Activated CD4-positive, alpha-beta T cell treated with anti-CD3 and anti-CD28 coated beads for 4 hours (primary cell): ENCODE data around the gene MCAT.
A peak's percentile ranks its signal among the peaks of the same experiment; 100 is the strongest.

Source experiments
- DNase-seq, 2 donors: peaks; one replicate each; pipeline ENCODE4 v3.0.0-alpha.2; 2020

Gene MCAT, protein sequence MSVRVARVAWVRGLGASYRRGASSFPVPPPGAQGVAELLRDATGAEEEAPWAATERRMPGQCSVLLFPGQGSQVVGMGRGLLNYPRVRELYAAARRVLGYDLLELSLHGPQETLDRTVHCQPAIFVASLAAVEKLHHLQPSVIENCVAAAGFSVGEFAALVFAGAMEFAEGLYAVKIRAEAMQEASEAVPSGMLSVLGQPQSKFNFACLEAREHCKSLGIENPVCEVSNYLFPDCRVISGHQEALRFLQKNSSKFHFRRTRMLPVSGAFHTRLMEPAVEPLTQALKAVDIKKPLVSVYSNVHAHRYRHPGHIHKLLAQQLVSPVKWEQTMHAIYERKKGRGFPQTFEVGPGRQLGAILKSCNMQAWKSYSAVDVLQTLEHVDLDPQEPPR

DNA sequence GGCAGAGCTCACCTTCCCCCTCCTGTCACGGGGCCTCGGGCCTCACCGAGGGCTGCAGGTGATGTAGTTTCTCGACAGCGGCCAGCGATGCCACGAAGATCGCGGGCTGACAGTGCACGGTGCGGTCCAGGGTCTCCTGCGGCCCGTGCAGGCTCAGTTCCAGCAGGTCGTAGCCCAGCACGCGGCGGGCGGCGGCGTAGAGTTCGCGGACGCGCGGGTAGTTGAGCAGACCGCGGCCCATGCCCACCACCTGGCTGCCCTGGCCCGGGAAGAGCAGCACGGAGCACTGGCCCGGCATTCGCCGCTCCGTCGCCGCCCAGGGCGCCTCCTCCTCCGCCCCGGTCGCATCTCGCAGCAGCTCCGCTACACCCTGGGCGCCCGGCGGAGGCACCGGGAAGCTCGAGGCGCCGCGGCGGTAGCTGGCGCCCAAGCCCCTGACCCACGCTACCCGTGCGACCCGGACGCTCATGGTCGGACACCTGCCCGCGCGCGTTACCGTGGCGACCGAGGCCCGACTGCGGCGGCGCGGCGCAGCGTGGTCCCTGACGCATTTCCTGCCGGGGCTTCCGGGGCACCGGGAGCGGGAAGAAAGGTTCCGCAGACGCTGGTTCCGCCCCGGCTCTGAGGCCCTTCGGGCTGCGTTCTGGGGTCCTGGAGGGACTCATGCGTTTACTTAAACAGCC, at the start of gene MCAT:
MCAT (minus strand) TSS at position 519 of the 683 bp plus-strand sequence; CDS start at position 469, 50 bp downstream.
- peak; percentile 73 to 77 for DNase-seq

DNA sequence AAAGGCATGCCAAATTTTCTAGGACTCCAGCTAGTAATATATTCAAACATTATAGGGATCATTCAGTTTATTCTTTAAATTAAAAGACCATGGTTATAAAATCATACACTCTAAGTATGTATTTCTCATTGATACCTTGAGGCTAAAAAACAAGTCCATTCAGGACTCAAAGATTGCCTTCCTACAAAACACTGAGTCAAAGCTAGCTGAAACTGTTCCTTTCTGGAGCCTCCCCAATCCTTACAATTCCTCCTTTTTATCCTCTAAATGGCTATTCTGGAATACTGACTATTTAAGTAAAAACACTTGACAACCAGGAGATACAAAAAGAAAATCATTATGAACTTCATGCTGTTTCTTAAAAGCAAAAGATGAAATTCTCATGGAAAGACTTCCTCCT, 48.6 kb upstream of the MCAT start:
- no peak for DNase-seq

DNA sequence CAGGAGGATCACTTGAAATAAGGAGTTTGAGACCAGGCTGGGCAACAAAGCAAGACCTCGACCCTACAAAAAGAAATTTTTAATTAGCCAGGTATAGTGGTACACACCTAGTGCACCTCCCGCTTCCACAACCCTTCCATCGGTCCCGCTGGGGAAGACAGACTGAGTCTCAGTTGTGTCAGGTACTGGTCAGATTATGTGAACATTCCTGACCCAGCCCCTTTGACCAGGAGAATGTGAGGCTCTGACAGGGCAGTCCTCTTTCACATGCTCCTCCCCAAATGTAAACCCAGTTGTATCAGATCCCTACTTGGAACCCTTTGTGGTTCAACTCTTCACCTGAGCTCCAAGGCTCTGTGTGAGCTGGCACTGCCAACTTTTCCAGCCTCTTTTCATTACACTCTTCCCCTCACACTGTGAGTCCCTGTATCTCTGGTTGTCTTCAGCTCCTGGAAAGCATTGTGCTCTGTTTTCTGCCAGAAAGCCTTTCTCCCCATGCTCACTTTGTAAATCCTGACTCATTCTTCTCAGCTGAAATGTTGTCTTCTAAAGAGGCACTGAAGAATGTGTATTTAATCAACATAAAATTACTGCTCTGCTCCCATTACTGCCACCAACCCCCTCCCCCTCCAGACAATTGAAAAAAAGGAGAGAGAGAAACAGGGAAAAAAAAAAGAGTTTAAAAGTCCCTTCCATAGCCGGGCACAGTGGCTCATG, 45.8 kb upstream of the MCAT start:
- DNase-seq = no peak

DNA sequence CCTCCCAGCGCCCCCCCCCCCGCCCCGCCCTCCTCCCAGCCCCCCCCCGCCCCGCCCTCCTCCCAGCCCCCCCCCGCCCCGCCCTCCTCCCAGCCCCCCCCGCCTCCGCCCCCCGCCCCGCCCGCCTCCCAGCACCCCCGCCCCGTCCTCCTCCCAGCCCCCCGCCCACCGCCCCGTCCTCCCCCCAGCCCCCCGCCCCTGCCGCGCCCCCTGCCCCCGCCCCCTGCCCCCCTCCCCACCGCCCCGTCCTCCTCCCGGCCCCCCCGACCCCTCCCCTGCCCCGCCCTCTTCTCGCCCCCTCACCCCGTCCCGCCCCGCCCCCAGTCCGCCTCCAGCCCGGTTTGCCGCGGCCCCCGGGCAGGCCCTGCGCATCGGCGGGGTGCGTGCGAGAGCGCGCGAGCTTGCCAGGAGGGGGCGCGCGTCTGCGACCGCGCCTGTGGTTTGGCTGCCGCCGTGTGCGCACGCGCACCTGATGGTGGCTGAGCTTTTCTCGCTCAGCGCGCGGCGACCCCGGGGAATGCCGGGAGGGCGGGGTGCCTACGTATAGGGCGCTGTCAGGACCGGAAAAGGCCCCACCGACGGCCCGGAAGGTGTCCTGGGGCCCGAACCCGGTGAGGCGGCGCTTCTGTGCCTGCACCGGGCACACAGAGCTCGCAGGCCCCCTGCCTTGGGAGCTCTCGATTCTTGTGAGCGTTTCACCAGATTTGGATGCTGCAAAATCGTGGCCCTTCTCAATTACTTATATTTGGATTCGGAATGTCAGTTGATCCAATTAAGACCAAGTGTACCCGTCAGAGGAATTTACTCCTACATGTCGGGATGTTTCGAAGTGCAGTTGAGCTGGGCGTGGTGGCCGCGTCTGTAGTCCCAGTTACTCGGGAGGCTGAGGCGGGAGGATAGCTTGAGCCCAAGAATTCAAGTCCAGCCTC, 44.2 kb upstream of the MCAT start:
- DNase-seq = peak; percentile 95

DNA sequence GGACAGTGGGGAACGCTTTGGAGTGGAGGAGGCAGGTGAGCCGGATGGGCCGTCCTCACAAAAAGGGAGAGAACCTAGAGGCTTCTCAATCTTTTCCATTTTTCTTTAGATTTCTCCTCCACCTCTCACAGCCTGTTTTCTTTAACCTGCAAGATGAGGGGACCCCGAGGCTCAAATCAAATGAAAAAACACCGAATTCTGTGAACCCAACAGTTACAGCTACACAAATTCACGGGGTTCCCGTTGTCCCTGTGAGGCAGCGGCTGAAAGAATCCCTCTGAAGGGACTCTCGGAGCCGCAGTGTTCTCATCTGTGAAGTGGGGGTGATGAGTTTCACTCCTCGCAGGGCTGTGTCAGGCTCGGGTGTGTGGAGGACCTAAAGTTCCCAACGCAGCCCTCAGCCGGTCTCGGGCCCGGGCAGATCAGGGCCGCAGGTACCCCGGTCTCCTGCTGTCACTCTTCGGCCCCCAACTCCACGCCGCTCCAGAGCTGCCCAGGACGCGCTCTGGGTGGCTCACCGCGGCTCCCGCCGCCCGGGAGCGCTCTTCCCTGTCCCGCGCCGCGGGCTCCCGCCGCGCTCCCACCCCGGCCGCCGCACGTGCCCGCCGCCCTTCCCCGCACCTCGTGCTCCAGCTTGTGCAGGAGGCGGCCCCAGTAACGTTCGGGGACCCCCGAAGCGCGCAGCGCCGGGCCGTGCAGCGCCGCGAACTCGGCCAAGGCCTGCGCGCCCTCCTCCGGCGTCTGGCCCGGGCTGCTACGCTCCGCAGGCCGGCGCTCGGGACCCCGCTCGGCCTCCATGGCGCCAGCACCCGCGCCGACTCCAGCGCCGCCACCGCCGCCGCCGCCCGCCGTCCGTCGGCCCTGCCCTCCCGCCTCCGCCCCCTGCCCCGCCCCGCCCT, 43.3 kb upstream of the MCAT start, which contains the start of gene TTLL12:
TTLL12 (minus strand) TSS at position 863 of the 899 bp plus-strand sequence; CDS start at position 798, 65 bp downstream.
- peak; percentile 41 to 60 for DNase-seq

DNA sequence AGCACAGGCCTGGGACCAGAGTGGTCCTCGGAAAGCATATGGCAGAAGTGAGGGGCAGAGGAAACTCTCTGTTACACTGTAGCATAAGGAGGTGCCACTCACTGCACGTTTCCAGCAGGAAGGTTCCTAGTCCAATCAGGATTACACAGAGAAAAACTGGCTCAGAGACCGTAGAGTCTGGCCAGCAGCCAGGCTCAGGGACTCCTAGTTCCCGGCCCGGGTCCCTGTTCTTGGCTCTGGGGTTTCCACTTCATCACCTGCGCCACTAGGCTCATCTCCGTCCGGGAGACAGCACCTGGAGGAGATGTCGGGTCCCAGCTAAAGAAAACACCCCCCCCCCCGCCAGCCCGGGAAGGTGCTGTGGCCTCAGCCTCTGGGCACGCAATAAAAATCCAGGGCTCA, 42.7 kb upstream of the MCAT start:
- DNase-seq = no peak

DNA sequence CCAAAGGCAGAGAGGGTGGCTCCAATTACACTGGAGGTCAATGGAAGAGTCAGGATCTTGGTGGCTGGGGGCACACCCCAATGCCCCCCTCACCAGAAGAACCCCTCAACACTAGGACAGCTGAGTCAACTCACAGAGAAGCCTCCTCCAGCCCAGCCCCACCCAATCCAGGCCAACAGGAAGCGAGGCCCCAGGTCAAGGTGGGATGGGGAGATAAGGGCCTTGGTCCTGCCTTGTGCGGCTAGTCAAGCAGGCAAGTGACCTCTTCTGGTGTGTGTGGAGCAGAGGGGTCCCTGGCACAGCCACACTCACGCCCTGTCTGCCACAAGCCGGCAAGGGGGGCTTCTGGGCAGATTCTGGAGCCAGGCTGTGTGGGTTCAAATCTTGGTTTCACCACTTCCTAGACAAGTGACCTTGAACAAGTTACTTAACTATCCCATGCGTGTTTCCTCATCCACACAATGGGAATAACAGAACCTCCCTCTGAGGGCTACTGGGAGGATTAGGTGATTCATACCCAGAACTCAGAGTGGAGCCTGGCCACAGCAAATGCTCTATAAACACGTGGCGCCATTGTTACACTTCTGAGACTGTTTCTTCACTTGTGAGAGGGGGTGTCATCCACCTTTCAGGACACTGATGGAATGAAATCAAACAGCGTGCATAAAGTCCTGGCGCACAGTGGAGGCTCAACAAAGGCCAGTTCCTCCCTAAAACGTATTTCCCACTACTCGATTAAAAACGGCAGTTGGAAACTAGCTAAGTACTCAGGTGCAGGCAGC, 40.5 kb upstream of the MCAT start:
- DNase-seq = no peak

DNA sequence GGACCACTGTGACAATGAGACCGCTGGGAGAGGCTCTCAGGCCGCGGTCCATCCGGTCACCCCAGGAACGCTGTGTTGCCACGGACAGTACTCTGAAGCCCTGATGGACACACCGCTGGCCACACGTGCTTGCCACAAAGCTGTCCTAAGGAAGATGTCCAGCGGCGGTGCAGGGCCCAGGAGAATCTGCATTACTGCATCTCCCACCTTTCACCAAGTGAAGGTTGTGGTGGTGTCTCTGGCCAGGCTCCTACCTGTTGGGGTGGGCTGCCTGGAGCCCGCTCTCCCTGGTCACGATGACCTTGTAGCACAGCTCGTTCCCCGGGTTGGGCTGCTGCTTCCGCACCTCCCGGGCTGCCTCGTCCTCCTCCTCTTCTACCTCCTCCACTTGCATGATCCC, 39.5 kb upstream of the MCAT start:
- DNase-seq = no peak

DNA sequence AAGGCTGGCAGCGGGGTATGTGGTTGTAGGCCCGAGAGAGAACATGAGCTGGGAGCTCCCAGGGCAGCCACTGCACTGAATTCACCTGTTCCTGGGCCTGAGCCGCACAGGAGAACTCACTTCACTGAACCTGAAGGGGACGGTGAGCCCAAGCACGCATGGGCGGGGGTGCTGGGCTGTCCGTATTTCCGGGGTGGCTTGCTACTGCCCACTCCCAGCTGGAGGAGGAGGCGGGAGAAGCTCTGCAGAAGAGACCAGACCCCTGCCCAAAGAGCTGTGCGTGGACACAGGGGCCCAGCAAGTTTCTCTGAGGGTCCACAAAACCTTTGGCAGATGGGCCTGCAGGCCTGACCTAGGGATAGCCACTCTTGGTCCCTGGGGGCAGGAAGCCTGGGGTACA, 38.9 kb upstream of the MCAT start:
- DNase-seq = no peak

DNA sequence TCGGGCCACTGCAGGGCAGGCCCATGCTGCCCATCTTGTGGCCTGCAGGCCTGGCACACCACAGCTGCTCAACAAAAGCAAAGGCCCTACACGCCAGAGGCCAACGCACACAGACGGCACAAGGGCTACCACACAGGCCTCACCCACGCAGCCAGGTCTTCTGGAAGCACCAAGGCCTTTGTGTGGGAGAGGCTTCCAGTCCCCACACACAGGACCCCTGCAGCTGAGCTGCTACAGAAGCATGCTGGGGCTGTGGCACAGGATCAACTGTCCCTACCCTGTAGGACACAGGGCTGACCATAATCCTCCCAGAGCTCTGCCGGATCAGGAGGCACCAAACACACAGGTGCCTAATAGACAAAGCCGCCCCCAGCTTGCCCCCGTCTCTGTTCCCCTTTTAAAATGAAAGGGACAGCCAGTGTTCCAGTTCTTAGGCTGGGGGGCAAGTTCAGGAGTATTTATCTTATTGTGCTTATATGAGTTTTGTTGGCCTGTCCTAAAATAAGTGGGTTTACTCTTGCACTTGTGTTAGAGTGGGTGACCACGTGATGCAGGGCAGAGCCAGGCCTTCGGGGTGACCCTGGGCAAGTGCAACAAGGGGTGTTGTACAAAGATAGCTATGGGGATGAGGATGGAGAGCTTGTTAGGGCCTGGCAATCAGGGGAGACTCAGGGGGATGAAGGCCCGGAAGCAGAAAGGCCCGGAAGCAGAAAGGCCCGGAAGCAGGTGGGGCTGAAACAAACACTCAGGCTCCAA, 38.3 kb upstream of the MCAT start:
- no peak for DNase-seq

DNA sequence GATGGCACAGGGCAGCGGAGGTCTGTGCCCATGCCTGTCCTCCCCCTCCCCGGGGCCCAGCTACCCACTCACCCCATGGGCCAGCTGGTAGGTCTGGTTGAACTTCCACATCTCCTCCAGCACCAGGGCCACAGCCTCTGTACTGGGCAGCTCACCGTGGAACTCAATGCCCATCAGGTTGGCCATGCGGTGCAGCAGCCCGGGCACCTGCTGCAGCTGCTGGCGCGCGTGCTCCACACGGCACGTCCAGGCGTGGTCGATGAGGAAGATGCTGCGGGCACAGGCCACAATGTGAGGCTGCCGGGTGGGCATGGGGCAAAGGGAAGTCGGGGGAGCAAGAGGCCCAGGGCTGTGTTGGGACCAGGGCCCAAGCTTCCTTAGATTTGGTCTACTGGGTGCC, 37.5 kb upstream of the MCAT start:
- no peak for DNase-seq

DNA sequence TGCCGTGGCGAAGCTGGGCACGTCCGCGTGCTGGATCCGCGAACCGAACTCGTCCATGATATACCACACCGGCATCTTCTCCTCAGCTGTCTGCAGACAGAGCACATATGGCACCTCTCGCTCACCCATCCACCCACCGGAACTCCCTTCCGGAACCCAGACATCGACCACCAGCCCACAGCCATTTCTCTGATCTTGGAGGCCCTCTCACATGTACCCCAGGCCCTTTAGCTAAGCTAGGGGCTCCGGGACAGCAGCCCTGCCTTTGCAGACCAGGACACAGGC, 36.7 kb upstream of the MCAT start:
- DNase-seq = no peak

DNA sequence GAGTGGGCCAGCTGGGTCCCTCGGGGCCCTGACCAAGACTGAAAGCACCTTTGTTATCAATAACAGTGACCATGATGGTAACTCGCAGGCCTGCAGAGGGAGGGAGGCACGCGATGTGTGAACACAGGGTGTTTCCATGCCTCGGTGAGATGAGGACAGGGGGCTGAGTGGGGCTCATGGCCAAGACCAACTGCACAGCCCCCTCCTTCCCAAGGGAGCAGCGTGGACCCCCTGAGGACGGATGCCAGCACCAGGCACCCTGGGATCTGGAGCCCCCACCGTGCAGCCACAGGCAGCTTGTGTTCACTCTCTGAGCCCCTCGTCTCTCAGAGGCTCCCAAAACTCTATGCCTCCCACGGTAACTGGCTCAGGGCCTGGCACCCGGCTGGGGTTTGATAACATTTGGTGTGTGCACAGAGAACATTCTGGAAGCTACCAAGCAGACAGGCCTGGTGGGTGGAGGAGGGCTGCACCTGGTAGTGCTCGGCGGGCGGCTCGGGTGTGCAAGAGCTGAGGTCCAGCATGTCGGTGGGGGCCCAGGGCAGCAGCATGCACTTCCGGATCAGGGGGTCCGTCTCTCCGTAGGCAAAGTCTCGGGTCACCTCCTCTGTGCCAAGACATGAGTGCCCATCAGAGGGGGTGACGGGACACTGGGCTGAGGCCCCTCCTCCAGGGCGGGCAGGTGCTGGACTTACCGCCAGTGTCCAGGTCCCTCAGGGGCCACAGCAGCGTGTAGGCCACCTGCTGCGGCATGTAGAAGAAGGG, 36.1 kb upstream of the MCAT start:
- no peak for DNase-seq

DNA sequence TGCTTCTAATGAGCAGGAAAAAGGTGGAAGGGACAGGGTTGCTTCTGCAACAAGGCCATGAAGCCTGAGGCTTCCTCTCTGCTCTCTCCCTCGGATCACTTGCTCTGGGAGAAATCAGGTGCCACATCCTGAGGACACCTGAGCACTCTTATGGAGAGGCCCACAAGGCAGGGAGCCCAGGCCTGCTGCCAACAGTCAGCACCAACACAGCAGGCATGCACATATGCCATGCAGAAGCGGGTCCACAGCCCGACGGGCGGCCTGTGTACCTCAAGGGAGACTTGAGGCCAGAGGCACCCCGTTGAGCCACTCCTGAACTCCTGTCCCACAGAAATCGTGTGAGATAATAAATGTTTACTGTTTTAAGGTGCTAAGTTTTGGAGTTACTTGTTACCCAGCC, 34.3 kb upstream of the MCAT start:
- no peak for DNase-seq

DNA sequence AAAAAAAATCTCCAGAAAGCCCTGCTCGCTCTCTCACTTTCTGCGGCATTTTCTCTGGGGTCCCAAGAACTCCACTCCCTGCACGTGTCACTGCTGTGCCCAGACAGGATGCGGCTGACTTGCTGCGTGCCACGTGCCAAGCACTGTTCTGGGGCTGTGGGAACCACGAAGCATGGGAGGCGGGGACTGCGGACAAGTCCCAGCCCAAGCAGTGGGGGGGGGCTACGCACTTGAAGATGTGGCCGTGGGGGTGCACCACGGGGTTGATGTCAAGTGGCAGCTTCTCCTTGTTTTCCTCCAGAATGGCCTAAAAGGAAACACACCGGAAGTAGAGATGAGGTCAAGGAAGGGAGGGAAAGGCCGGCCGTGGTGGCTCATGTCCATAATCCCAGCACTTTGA, 32.9 kb upstream of the MCAT start:
- DNase-seq = no peak

DNA sequence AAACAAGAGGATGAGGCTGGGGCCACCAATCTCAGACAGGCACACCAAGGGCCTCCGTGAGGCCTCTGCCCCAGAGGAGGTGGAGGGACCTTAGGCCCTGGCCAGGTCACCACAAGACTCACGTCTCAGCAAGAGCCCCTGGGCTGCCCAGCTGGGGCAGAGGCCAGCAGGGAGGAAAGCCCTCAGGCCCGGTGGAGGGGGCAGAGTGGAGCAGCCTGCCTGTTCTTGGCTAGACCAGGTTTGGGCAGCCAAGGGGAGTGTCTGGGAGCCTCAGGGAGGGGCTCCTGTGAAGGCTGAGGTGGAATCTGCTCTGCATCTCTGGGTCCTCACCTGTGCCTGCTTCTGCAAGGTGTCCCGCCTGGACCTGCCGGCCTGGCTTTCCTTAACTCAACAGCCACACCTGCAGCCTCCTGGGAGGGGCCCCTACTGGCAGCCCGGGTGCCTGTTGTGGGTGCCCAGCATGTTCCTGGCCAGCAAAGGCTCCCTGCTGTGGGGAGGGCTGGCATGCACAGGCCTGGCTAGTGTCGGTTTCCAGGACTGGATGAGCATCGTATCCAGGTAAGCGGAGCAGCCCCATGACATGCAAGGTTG, 31.8 kb upstream of the MCAT start:
- no peak for DNase-seq

DNA sequence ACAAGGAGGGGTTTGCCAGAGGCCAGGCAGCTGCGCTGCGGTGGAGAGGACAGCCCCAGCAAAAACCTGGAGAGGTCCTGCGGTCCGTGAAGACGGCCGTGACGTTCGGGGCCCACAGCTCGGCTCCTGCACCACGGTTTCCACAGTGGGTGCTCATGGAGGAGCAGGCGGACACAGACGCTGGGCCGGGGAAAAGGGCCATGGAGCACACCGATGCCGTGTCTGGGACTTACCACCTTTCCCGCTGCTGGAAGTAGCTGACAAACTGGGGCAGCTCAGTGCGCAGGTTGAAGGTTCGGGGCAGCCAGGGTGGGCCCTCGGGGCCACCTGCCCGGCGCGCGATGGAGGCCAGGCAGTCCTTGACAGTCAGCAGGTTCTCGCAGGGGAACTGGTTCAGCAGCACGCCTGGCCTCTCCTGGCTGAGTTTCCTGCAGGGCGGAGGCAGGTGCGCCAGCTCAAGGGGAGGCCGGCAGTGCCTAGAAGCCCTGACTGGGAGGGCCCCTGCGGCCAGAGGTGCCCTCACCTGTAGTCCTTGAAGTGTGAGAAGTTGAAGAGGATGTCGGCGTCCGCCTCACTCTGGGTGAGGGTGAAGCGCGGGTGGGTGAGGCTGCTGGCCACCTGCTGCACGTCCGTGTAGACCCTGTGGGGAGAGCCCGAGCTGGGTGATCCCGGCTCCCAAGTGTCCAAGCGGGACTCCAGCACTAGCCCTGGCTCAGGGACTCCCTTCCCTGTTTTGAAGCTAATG, 30.9 kb upstream of the MCAT start:
- no peak for DNase-seq

DNA sequence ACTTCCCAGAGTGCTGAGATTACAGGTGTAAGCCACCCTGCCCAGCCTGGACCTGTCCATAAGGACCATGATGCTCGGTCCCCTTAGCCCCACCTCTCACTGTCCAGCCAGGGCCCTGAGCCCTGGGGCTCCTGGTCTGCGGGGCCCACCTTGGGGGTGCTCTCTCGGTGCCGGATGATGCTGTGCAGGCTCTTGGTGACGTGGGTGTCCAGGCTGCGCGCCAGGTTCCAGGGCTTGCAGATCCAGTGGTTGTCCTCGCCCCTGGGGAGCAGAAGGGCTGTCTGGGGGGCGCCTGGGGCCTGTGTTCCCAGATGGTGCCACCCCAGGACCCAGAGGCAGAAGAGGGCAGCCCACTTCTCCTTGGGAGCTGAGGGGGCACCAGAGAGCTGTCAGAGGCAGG, 30.4 kb upstream of the MCAT start:
- DNase-seq = no peak
